Liver (tissue), 9 donors: ENCODE data around the gene SAMD4B. TPM values are rescaled to one million over a fixed set of nuclear protein-coding genes. Genes with fewer than 3 reads are reported as not detected.

Experiments used
- DNase-seq: peaks from one replicate; pipeline ENCODE4 v3.0.0-alpha.2; 2017; ENCODE audit warnings: low spot score
- H3K27ac ChIP-seq, 2 donors: one replicate each; pipeline ENCODE4 v1.7.0; 2013; ENCODE audit warnings: inconsistent platforms in 2 of 2, low read length in 2 of 2, control low read depth in 1 of 2, low read depth in 1 of 2, mild to moderate bottlenecking in 1 of 2
- H3K27me3 ChIP-seq, 4 donors: one replicate each; pipeline versions ENCODE4 v1.6.1 to v1.7.0; 2013; ENCODE audit warnings: low read length in 3 of 4, inconsistent platforms in 1 of 4, mild to moderate bottlenecking in 1 of 4, moderate library complexity in 1 of 4; ENCODE audit not compliant: control insufficient read depth in 4 of 4, insufficient read depth in 4 of 4
- H3K36me3 ChIP-seq, 4 donors: one replicate each; pipeline versions ENCODE4 v1.6.1 to v1.7.0; 2013; ENCODE audit warnings: low read length in 3 of 4, mild to moderate bottlenecking in 3 of 4, low read depth in 1 of 4, moderate library complexity in 1 of 4; ENCODE audit not compliant: control insufficient read depth in 4 of 4, insufficient read depth in 3 of 4
- H3K4me1 ChIP-seq, 4 donors: one replicate each; pipeline versions ENCODE4 v1.6.1 to v1.7.0; 2013; ENCODE audit warnings: low read length in 3 of 4, mild to moderate bottlenecking in 3 of 4, moderate library complexity in 1 of 4; ENCODE audit not compliant: control insufficient read depth in 4 of 4, insufficient read depth in 4 of 4
- H3K4me3 ChIP-seq, 3 donors: one replicate each; pipeline versions ENCODE4 v1.6.1 to v1.7.0; 2013; ENCODE audit warnings: low read length in 3 of 3, control low read depth in 1 of 3, low read depth in 1 of 3, mild to moderate bottlenecking in 1 of 3
- H3K9ac ChIP-seq, 2 donors: one replicate each; pipeline ENCODE4 v1.7.0; 2013; ENCODE audit warnings: low read length in 2 of 2, mild to moderate bottlenecking in 2 of 2, moderate library complexity in 2 of 2, control low read depth in 1 of 2, low read depth in 1 of 2
- H3K9me3 ChIP-seq, 4 donors: one replicate each; pipeline versions ENCODE4 v1.6.1 to v1.7.0; 2013; ENCODE audit warnings: low read length in 3 of 4; ENCODE audit not compliant: control insufficient read depth in 4 of 4
- EGR1 ChIP-seq, 2 donors: IDR thresholded peaks; 2 replicates each; pipeline ENCODE4 v1.6.1; 2016 to 2018; ENCODE audit warnings: antibody characterized with exemption in 2 of 2, low read depth in 2 of 2
- FOXA2 ChIP-seq: IDR thresholded peaks from 2 replicates; pipeline ENCODE4 v1.6.1; 2016; ENCODE audit warnings: antibody characterized with exemption
- HNF4A ChIP-seq, 2 donors: conservative IDR thresholded peaks; 2 replicates each; pipeline ENCODE4 v1.6.1; 2016; ENCODE audit warnings: antibody characterized with exemption in 2 of 2, mild to moderate bottlenecking in 2 of 2
- HNF4G ChIP-seq: IDR thresholded peaks from 2 replicates; pipeline ENCODE4 v1.6.1; 2016; ENCODE audit warnings: antibody characterized with exemption
- JUND ChIP-seq, 2 donors: IDR thresholded peaks; 2 replicates each; pipeline ENCODE4 v1.6.1; 2016; ENCODE audit warnings: antibody characterized with exemption in 2 of 2
- NR2F2 ChIP-seq: IDR thresholded peaks from 2 replicates; pipeline ENCODE4 v1.6.1; 2016; ENCODE audit warnings: antibody characterized with exemption
- REST ChIP-seq: IDR thresholded peaks from 2 replicates; pipeline ENCODE4 v1.6.1; 2016; ENCODE audit warnings: antibody characterized with exemption, mild to moderate bottlenecking
- RXRA ChIP-seq, 2 donors: IDR thresholded peaks; 2 replicates each; pipeline ENCODE4 v1.6.1; 2017 to 2018; ENCODE audit warnings: antibody characterized with exemption in 2 of 2, mild to moderate bottlenecking in 1 of 2
- SP1 ChIP-seq: IDR thresholded peaks from 2 replicates; pipeline ENCODE4 v1.6.1; 2018; ENCODE audit warnings: antibody characterized with exemption, mild to moderate bottlenecking
- TAF1 ChIP-seq: conservative IDR thresholded peaks from 2 replicates; pipeline ENCODE4 v1.6.1; 2016; ENCODE audit warnings: antibody characterized with exemption, mild to moderate bottlenecking
- YY1 ChIP-seq: IDR thresholded peaks from 2 replicates; pipeline ENCODE4 v1.6.1; 2016; ENCODE audit warnings: antibody characterized with exemption, mild to moderate bottlenecking
- ZBTB33 ChIP-seq: IDR thresholded peaks from 2 replicates; pipeline ENCODE4 v1.6.1; 2016; ENCODE audit warnings: antibody characterized with exemption
- WGBS: extraction: QIAGEN DNeasy Blood & Tissue Kit; methylation state at CpG from one replicate; pipeline ENCODE4 v1.1.7; 2013; 5-methylcytosine and 5-hydroxymethylcytosine counted together
- polyA plus RNA-seq, 2 donors: library from polyadenylated mRNA; stranded (reverse) in 1 of 2; unstranded in 1 of 2; fragments of 200-250 nt in 1 of 2; fragments of >200 nt in 1 of 2; fragmentation: Nextera tagmentation in 1 of 2; extraction: Ambion mirVana in 1 of 2; gene quantifications; one replicate each; pipeline versions ENCODE4 v1.2.1 to v1.2.3, GENCODE V29; 2013 to 2015
- total RNA-seq, 2 donors: library from RNA; depleted of rRNA; stranded (reverse); fragments of >200 nt; gene quantifications; one replicate each; pipeline ENCODE4 v1.2.3, GENCODE V29; 2014
- TF ChIP-seq, protein P1 (sequence below): fragments of 150-350 bp; IDR thresholded peaks from 2 replicates; pipeline ENCODE4 v1.5.1; 2017; ENCODE audit warnings: improper control_type of control experiment, low read depth, low read length; ENCODE audit not compliant: missing input control
- TF ChIP-seq, protein P2 (sequence below): IDR thresholded peaks from 2 replicates; pipeline ENCODE4 v1.6.1; 2016; ENCODE audit warnings: antibody characterized with exemption
- donor health status: healthy.
- donor health status: healthy.
- donor health status: healthy.
- donor health status: healthy.
- donor health status: healthy.

Gene SAMD4B
- total and polyA plus RNA-seq, 4 donors = 17.3 to 39.4 (median 30.5) TPM

- no peaks in the 10 kb centered on the region for H3K27me3 ChIP-seq
- H3K9ac ChIP-seq = peak overlapping the region; percentile 64 to 98
- peak; percentile 2 for TF ChIP-seq ZBTB33
- TF ChIP-seq REST = peak; percentile 6
- peak in 1 of 2 donors; percentile 5 for TF ChIP-seq EGR1 (IDR thresholded peaks at IDR 0.05; ENCODE audit: low read depth in 2 of 2)
- no peak for TF ChIP-seq HNF4G
- no peak for TF ChIP-seq JUND (IDR thresholded peaks at IDR 0.05)
- peak overlapping the region; percentile 45 to 94 (median 80) for H3K4me3 ChIP-seq
- H3K27ac ChIP-seq = peak overlapping the region; percentile 89 to 98
- peaks cover 0 to 9% (median 0%) of the 10 kb centered on the region in 4 donors for H3K36me3 ChIP-seq
- H3K4me1 ChIP-seq = peaks cover 8 to 36% (median 11%) of the 10 kb centered on the region in 4 donors
- DNase-seq = peak; percentile 56
- H3K9me3 ChIP-seq = no peaks in the 10 kb centered on the region
- 1% methylated on average over 35 of the region's 35 CpGs for WGBS
Observed at GRCh38 chr19:39410017-39410830, 68.0 kb downstream of the SAMD4B start.

GRCh38 chr19:39410831-39411080 is 68.5 kb downstream of the SAMD4B start:
- WGBS = 32% methylated on average over 1 of the region's 1 CpG
- TF ChIP-seq SP1 (no peak), EGR1 (IDR thresholded peaks at IDR 0.05; ENCODE audit: low read depth in 2 of 2) (no peak), ZBTB33 (no peak), FOXA2 (no peak), NR2F2 (no peak), YY1 (no peak), HNF4A (conservative IDR thresholded peaks at IDR 0.05) (no peak), JUND (IDR thresholded peaks at IDR 0.05) (no peak), HNF4G (no peak), TAF1 (no peak), RXRA (IDR thresholded peaks at IDR 0.05) (no peak)
- TF ChIP-seq, protein P1, sequence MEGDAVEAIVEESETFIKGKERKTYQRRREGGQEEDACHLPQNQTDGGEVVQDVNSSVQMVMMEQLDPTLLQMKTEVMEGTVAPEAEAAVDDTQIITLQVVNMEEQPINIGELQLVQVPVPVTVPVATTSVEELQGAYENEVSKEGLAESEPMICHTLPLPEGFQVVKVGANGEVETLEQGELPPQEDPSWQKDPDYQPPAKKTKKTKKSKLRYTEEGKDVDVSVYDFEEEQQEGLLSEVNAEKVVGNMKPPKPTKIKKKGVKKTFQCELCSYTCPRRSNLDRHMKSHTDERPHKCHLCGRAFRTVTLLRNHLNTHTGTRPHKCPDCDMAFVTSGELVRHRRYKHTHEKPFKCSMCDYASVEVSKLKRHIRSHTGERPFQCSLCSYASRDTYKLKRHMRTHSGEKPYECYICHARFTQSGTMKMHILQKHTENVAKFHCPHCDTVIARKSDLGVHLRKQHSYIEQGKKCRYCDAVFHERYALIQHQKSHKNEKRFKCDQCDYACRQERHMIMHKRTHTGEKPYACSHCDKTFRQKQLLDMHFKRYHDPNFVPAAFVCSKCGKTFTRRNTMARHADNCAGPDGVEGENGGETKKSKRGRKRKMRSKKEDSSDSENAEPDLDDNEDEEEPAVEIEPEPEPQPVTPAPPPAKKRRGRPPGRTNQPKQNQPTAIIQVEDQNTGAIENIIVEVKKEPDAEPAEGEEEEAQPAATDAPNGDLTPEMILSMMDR = no peak
- TF ChIP-seq, protein P2, sequence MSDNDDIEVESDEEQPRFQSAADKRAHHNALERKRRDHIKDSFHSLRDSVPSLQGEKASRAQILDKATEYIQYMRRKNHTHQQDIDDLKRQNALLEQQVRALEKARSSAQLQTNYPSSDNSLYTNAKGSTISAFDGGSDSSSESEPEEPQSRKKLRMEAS = no peak

More at GRCh38 chr19:39410831-39411080, 68.5 kb downstream of the SAMD4B start:
- Histone ChIP-seq H3K4me1 (peaks cover 5 to 36% (median 11%) of the 10 kb centered on the region in 4 donors), H3K4me3 (peak overlapping the region; percentile 45 to 94 (median 80)), H3K9ac (peak overlapping the region; percentile 64 to 98), H3K27ac (peak overlapping the region; percentile 89 to 98), H3K9me3 (no peaks in the 10 kb centered on the region), H3K36me3 (peaks cover 0 to 9% (median 0%) of the 10 kb centered on the region in 4 donors), H3K27me3 (no peaks in the 10 kb centered on the region)
- DNase-seq = no peak
